OCI-LY7 (cell line): ENCODE data around the gene BTG2. TPM values are rescaled to one million over a fixed set of nuclear protein-coding genes. Genes with fewer than 3 reads are reported as not detected.

Source experiments
- BruUV-seq: library from RNA; stranded (reverse); fragments of 400-500 nt; replicated peaks from 2 replicates; lab custom pipeline; 2021; lab: Mats Ljungman, UMichigan
- CTCF ChIA-PET: fragments of 300-600 bp; sonication (Branson Sonifier 250); formaldehyde crosslinking; loops from one replicate; lab custom pipeline; 2022; ENCODE audit warnings: antibody characterized with exemption; ENCODE audit not compliant: unreplicated experiment; lab: Charles Lee
- POLR2A ChIA-PET: fragments of 300-600 bp; sonication (Branson Sonifier 250); formaldehyde crosslinking; loops from one replicate; lab custom pipeline; 2022; ENCODE audit warnings: antibody characterized with exemption; lab: Charles Lee
- DNase-seq: peaks from one replicate; pipeline ENCODE4 v3.0.0-alpha.2; 2015; ENCODE audit warnings: low spot score
- H2AFZ ChIP-seq: fragments of 200-600 bp; sonication (generic), shearing (Covaris generic); 2 replicates; pipeline ENCODE4 v1.6.1; 2014; ENCODE audit warnings: mild to moderate bottlenecking, antibody characterized with exemption, low read length, moderate library complexity
- H3K27ac ChIP-seq: fragments of 200-600 bp; sonication (generic); 2 replicates; pipeline ENCODE4 v1.5.1; 2014; ENCODE audit warnings: mixed run types, low read depth, mild to moderate bottlenecking, moderate library complexity, low read length, inconsistent platforms; ENCODE audit not compliant: poor library complexity, severe bottlenecking
- H3K36me3 ChIP-seq: fragments of 200-600 bp; sonication (generic); 2 replicates; pipeline ENCODE4 v1.6.1; 2014; ENCODE audit warnings: mild to moderate bottlenecking, antibody characterized with exemption, low read length, moderate library complexity, mixed read lengths; ENCODE audit not compliant: insufficient read depth
- H3K4me1 ChIP-seq: fragments of 200-600 bp; sonication (generic); 2 replicates; pipeline ENCODE4 v1.5.1; 2014; ENCODE audit warnings: mild to moderate bottlenecking, low read length; ENCODE audit not compliant: insufficient read depth, poor library complexity, severe bottlenecking
- H3K4me2 ChIP-seq: fragments of 200-600 bp; sonication (generic); 2 replicates; pipeline ENCODE4 v1.6.1; 2014; ENCODE audit warnings: mild to moderate bottlenecking, low read length
- H3K4me3 ChIP-seq: fragments of 200-600 bp; sonication (generic); 2 replicates; pipeline ENCODE4 v1.5.1; 2014; ENCODE audit warnings: mild to moderate bottlenecking, low read depth, low read length; ENCODE audit not compliant: poor library complexity, severe bottlenecking
- H3K79me2 ChIP-seq: fragments of 200-600 bp; sonication (generic); 2 replicates; pipeline ENCODE4 v1.6.1; 2016; ENCODE audit warnings: low read depth, mild to moderate bottlenecking, low read length, moderate library complexity, mixed read lengths; ENCODE audit not compliant: insufficient read depth
- H3K9me2 ChIP-seq: fragments of 200-600 bp; sonication (generic); 2 replicates; pipeline ENCODE4 v1.6.1; 2016; ENCODE audit warnings: mild to moderate bottlenecking, low read length, mixed read lengths; ENCODE audit not compliant: insufficient read depth
- H3K9me3 ChIP-seq: fragments of 200-600 bp; sonication (generic); 2 replicates; pipeline ENCODE4 v1.6.1; 2014; ENCODE audit warnings: mild to moderate bottlenecking, mixed run types, low read length, mixed read lengths
- H4K20me1 ChIP-seq: fragments of 200-600 bp; sonication (generic); 2 replicates; pipeline ENCODE4 v1.6.1; 2014; ENCODE audit warnings: mild to moderate bottlenecking, antibody characterized with exemption, low read length, moderate library complexity, mixed read lengths; ENCODE audit not compliant: insufficient read depth
- CTCF ChIP-seq: fragments of 200-600 bp; sonication (generic); conservative IDR thresholded peaks from 2 replicates; pipeline ENCODE4 v1.5.1; 2014; ENCODE audit warnings: mild to moderate bottlenecking, antibody characterized with exemption, low read length, moderate library complexity, mixed read lengths
- EZH2phosphoT487 ChIP-seq: fragments of 200-600 bp; sonication (generic); IDR thresholded peaks from 2 replicates; pipeline ENCODE4 v1.6.1; 2018; ENCODE audit warnings: low read depth, borderline replicate concordance, mild to moderate bottlenecking, mixed run types, antibody characterized with exemption, low read length, moderate library complexity, mixed read lengths
- intact Hi-C: fragments of 100-400 bp; cut with micrococcal nuclease; formaldehyde crosslinking; loops from one replicate; pipeline ENCODE4 v1.10.0; 2022; ENCODE audit not compliant: unreplicated experiment
- total RNA-seq, 2 experiments: library from RNA; depleted of rRNA in 1 of 2; stranded (reverse); fragments of >200 nt in 1 of 2; shearing (Covaris generic) in 1 of 2; gene quantifications; 2 replicates each; pipeline ENCODE4 v1.2.3, GENCODE V29; 2014 to 2022

BTG2 gene
- total RNA-seq, 2 experiments from 2014 or later = 99.5 to 156 TPM

- peak; percentile 93 for DNase-seq
Measured at GRCh38 chr1:203268901-203269653, 36.2 kb upstream of the BTG2 start.

GRCh38 chr1:203269654-203270020 is 35.7 kb upstream of the BTG2 start:
- H3K9me3 ChIP-seq = no peaks in the 10 kb centered on the region
- no peak overlapping the region for H2AFZ ChIP-seq
- TF ChIP-seq CTCF (no peak), EZH2phosphoT487 (no peak)
- H3K27ac ChIP-seq = no peak overlapping the region
- H4K20me1 ChIP-seq = no peaks in the 10 kb centered on the region
- intact Hi-C loops = loop anchor here (2.0 to 5.0 kb wide), 2 partner anchors 231 to 433 kb away; no protein-coding TSS in a partner anchor
- no peak for DNase-seq
- peaks cover 5% of the 10 kb centered on the region; the same call in 1 of the 2 replicates for H3K79me2 ChIP-seq
- no peaks in the 10 kb centered on the region for H3K9me2 ChIP-seq
- H3K4me2 ChIP-seq = no peak overlapping the region
- BruUV-seq = no TSS peak
- ChIA-PET POLR2A (interaction anchor here (0.6 to 3.6 kb wide), 4 partner anchors 29 to 205 kb away, joined by 3 to 26 read pairs (median 3); no protein-coding TSS in a partner anchor), CTCF (interaction anchor here (0.6 to 2.1 kb wide), 7 partner anchors 11 to 207 kb away, joined by 3 to 8 read pairs (median 4); no protein-coding TSS in a partner anchor)
- H3K4me3 ChIP-seq = no peak overlapping the region
- no peaks in the 10 kb centered on the region for H3K36me3 ChIP-seq
- peaks cover 88% of the 10 kb centered on the region for H3K4me1 ChIP-seq

More at GRCh38 chr1:203268901-203269653, 36.2 kb upstream of the BTG2 start:
- Histone ChIP-seq H3K9me3 (no peaks in the 10 kb centered on the region), H3K4me2 (peak overlapping the region; percentile 57), H3K4me3 (peak overlapping the region; percentile 17), H3K27ac (peak overlapping the region; percentile 68), H2AFZ (peak overlapping the region; percentile 55), H4K20me1 (no peaks in the 10 kb centered on the region), H3K79me2 (peaks cover 5% of the 10 kb centered on the region; the same call in 1 of the 2 replicates), H3K36me3 (no peaks in the 10 kb centered on the region), H3K9me2 (no peaks in the 10 kb centered on the region), H3K4me1 (peaks cover 86% of the 10 kb centered on the region)
- no TSS peak for BruUV-seq
- POLR2A ChIA-PET = interaction anchor here (0.6 to 3.6 kb wide), 3 partner anchors 51 to 343 kb away, joined by 3 to 26 read pairs (median 4); no protein-coding TSS in a partner anchor
- peak; percentile 95 for TF ChIP-seq CTCF
- no peak for TF ChIP-seq EZH2phosphoT487
- intact Hi-C loops = loop anchor here (2.0 to 5.0 kb wide), 2 partner anchors 230 to 433 kb away; no protein-coding TSS in a partner anchor
- CTCF ChIA-PET = interaction anchor here (0.5 to 2.1 kb wide), 11 partner anchors 52 to 486 kb away, joined by 3 to 8 read pairs (median 4); no protein-coding TSS in a partner anchor
